H4 (cell line): ENCODE results near the gene TBX10. TPM values are rescaled to one million over a fixed set of nuclear protein-coding genes. Genes with fewer than 3 reads are reported as not detected.
"Not testable (repeated sequence)": the region's sequence is repeated elsewhere in the genome, so short reads cannot be mapped to it uniquely, and the experiment has no call there.

Source experiments
- DNase-seq: peaks from one replicate; pipeline ENCODE4 v3.0.0-alpha.2; 2015; ENCODE audit warnings: low spot score
- total RNA-seq: library from RNA; depleted of rRNA; stranded (reverse); fragments of >200 nt; shearing (Covaris generic); gene quantifications from 2 replicates; pipeline ENCODE4 v1.2.3, GENCODE V29; 2014

Gene TBX10
- total RNA-seq, 1 experiment from 2014 or later = not detected

- DNase-seq = no peak
Measured at GRCh38 chr11:67632175-67632981, 7.2 kb downstream of the TBX10 start.

GRCh38 chr11:67631853-67632174 lies 7.7 kb downstream of the TBX10 start:
- DNase-seq = no peak

- no peak for DNase-seq
Measured at GRCh38 chr11:67631411-67631810, 8.2 kb downstream of the TBX10 start.

- no peak for DNase-seq
Measured at GRCh38 chr11:67630943-67631331, 8.6 kb downstream of the TBX10 start.

- peak; percentile 93 for DNase-seq
Measured at GRCh38 chr11:67630228-67630942, 9.2 kb downstream of the TBX10 start.

- DNase-seq = peak; percentile 64
Measured at GRCh38 chr11:67629386-67630227, 10.0 kb downstream of the TBX10 start, which contains the start of gene NUDT8. NUDT8 (minus strand) TSS chr11:67629937; CDS start chr11:67629911, 26 bp downstream.

GRCh38 chr11:67628710-67629385 lies 10.7 kb downstream of the TBX10 start:
- DNase-seq = no peak

GRCh38 chr11:67627812-67628624 lies 11.5 kb downstream of the TBX10 start:
- no peak for DNase-seq

- DNase-seq = no peak
Measured at GRCh38 chr11:67627441-67627811, 12.1 kb downstream of the TBX10 start.

- DNase-seq = no peak
Measured at GRCh38 chr11:67626970-67627369, 12.6 kb downstream of the TBX10 start.

GRCh38 chr11:67626131-67626833 lies 13.3 kb downstream of the TBX10 start:
- DNase-seq = not testable (repeated sequence)

GRCh38 chr11:67623795-67624194 lies 15.8 kb downstream of the TBX10 start:
- DNase-seq = not testable (repeated sequence)

GRCh38 chr11:67622905-67623304 lies 16.7 kb downstream of the TBX10 start:
- DNase-seq = not testable (repeated sequence)

- DNase-seq = not testable (repeated sequence)
Measured at GRCh38 chr11:67621928-67622327, 17.6 kb downstream of the TBX10 start.

- not testable (repeated sequence) for DNase-seq
Measured at GRCh38 chr11:67620621-67621020, 18.9 kb downstream of the TBX10 start.

- DNase-seq = not testable (repeated sequence)
Measured at GRCh38 chr11:67619683-67620618, 19.6 kb downstream of the TBX10 start.

GRCh38 chr11:67618901-67619659 lies 20.5 kb downstream of the TBX10 start:
- DNase-seq = not testable (repeated sequence)
